ENCODE measurements around the gene ANTXRL.
"Not testable (repeated sequence)": the region's sequence is repeated elsewhere in the genome, so short reads cannot be mapped to it uniquely, and the experiment has no call there.

The ANTXRL gene

DNA sequence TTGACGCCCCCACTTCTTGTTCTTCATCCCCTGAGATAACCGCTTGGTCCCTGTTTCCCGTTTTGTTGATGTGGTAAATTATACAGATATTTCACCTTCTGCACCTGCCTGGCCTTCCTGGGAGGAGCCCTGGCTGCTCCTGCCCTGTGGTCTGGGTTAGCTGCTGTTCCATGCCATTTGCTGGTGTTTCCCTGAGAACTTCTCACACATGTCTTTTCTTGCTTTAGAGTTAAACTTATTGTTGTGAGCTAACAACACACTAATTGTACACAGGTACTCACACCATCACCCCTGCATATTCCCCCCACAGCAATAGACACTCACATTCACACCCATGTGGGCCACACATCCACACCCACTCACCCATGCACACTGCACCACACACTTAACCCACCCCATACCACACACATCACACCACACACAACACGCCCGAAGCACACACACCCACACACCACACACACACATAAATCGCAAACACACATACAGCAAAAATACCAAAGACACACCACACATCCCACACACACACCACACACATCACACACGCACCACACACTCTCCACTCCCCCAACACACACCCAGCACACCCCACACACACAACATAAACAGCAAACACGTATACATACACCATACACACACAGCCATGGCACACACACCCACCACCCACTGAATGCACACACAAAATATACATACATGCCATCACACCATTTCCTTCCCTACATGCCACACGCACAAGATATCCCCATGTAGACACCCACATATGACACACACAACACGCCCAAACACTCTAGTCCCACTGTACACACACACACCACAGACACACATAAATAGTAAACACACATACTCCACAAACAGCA is 19.4 kb upstream of the ANTXRL start:
- WGBS, 2 donors (ENCODE audit: extremely low coverage in 2 of 2, insufficient read length in 2 of 2, insufficient replicate concordance in 1 of 2), result 100% methylated on average over 1 to 4 of the region's 10 CpGs
- DNase-seq (ENCODE audit: low spot score), result no peak

DNA sequence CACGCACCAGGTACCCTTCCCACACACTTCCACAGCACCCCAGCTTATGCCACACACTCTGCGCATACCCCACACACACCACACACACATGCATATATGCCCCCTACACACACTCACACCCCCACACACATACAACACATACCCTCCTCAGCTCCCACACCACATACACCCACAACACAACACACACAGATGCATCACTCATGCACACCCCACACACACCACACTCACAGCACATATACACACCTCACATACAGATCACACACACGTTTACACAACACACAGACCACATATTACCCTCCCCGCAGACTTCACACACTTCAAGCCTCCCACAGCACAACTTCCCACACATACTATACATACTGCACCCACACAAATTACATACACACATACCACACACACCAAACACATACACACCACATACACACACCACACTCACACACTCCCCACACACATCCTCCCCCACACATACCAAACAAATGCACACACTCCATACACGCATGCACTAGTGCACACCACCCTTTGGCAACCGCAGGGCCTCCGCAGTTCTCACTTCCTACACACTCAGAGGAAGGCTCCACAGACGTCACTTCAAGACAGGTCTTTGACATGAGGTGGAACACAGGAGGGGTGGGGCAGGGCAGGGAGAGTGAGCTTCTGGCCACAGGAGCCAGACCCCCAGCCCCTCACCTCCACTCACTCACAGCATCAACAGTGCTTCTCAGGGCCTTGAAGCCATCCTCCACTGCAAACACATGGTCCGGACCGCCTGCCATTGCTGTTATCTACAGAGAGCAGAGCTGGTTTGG is 18.5 kb upstream of the ANTXRL start:
- H3K27ac ChIP-seq (replicated peaks; ENCODE audit: low read length), result no peak overlapping the region
- peaks cover 0 to 4% of the 10 kb centered on the region in 2 donors for H3K9me3 ChIP-seq (replicated peaks in 1 of 2; ENCODE audit: control insufficient read depth in 2 of 2, insufficient read depth in 1 of 2, low read depth in 1 of 2, low read length in 2 of 2)
- H2BK120ac ChIP-seq (ENCODE audit: low read depth, low read length), result no peak overlapping the region
- peaks cover 2% of the 10 kb centered on the region for H3K79me1 ChIP-seq (ENCODE audit: low read depth, low read length)
- H2BK12ac ChIP-seq (ENCODE audit: low read length), result no peak overlapping the region
- H3K4me2 ChIP-seq (ENCODE audit: insufficient read depth, low read length, poor library complexity, severe bottlenecking), result no peak overlapping the region
- no peak overlapping the region for H2AFZ ChIP-seq (ENCODE audit: low read length)
- no peak overlapping the region for H4K91ac ChIP-seq (ENCODE audit: low read depth, low read length, poor library complexity)
- H2AK5ac ChIP-seq (ENCODE audit: low read depth, low read length), result no peak overlapping the region
- peak overlapping the region; percentile 17 for H3K23ac ChIP-seq (ENCODE audit: low read depth, low read length, poor library complexity)
- H4K8ac ChIP-seq (ENCODE audit: low read depth, low read length), result no peak overlapping the region
- H3K4me3 ChIP-seq (ENCODE audit: low read length in 2 of 2), result peak overlapping the region in 1 of 2 donors; percentile 43
- no peak overlapping the region for H3K18ac ChIP-seq (ENCODE audit: low read length)
- H3K9ac ChIP-seq (ENCODE audit: low read depth, low read length, poor library complexity), result peak overlapping the region; percentile 5
- no CpG with 5 or more reads among the region's 10 CpGs for WGBS, 2 donors (ENCODE audit: extremely low coverage in 2 of 2, insufficient read length in 2 of 2, insufficient replicate concordance in 1 of 2)
- peak overlapping the region; percentile 8 for H2BK5ac ChIP-seq (ENCODE audit: low read length)
- H3K14ac ChIP-seq (ENCODE audit: low read length), result peak overlapping the region; percentile 59
- H3K4ac ChIP-seq (ENCODE audit: low read length), result no peak overlapping the region
- peaks cover 0 to 2% of the 10 kb centered on the region in 2 donors for H3K4me1 ChIP-seq (ENCODE audit: control insufficient read depth in 2 of 2, insufficient read depth in 1 of 2, low read depth in 1 of 2, low read length in 2 of 2)
- H2BK15ac ChIP-seq (ENCODE audit: low read length), result no peak overlapping the region
- no peaks in the 10 kb centered on the region for H3K36me3 ChIP-seq (replicated peaks in 1 of 2; ENCODE audit: control insufficient read depth in 2 of 2, insufficient read depth in 2 of 2, low read length in 2 of 2)
- peaks cover 0 to 3% (median 0%) of the 10 kb centered on the region in 3 experiments for H3K27me3 ChIP-seq (ENCODE audit: control insufficient read depth in 3 of 3, insufficient read depth in 3 of 3, low read depth in 1 of 3, low read length in 3 of 3)
- no peak for DNase-seq (ENCODE audit: low spot score)

More for the DNA sequence above, 19.4 kb upstream of the ANTXRL start:
- peaks cover 0 to 3% (median 0%) of the 10 kb centered on the region in 3 experiments for H3K27me3 ChIP-seq (ENCODE audit: control insufficient read depth in 3 of 3, insufficient read depth in 3 of 3, low read depth in 1 of 3, low read length in 3 of 3)
- peaks cover 2% of the 10 kb centered on the region for H3K79me1 ChIP-seq (ENCODE audit: low read depth, low read length)
- no peak overlapping the region for H2BK15ac ChIP-seq (ENCODE audit: low read length)
- peak overlapping the region; percentile 68 for H3K23ac ChIP-seq (ENCODE audit: low read depth, low read length, poor library complexity)
- peak overlapping the region; percentile 16 for H2BK120ac ChIP-seq (ENCODE audit: low read depth, low read length)
- no peak overlapping the region for H2AFZ ChIP-seq (ENCODE audit: low read length)
- H3K4me1 ChIP-seq (ENCODE audit: control insufficient read depth in 2 of 2, insufficient read depth in 1 of 2, low read depth in 1 of 2, low read length in 2 of 2), result peaks cover 0 to 2% of the 10 kb centered on the region in 2 donors
- H4K91ac ChIP-seq (ENCODE audit: low read depth, low read length, poor library complexity), result no peak overlapping the region
- H2BK12ac ChIP-seq (ENCODE audit: low read length), result no peak overlapping the region
- H2AK5ac ChIP-seq (ENCODE audit: low read depth, low read length), result no peak overlapping the region
- H3K18ac ChIP-seq (ENCODE audit: low read length), result no peak overlapping the region
- peak overlapping the region; percentile 74 for H3K9ac ChIP-seq (ENCODE audit: low read depth, low read length, poor library complexity)
- peaks cover 0 to 4% of the 10 kb centered on the region in 2 donors for H3K9me3 ChIP-seq (replicated peaks in 1 of 2; ENCODE audit: control insufficient read depth in 2 of 2, insufficient read depth in 1 of 2, low read depth in 1 of 2, low read length in 2 of 2)
- H3K4ac ChIP-seq (ENCODE audit: low read length), result no peak overlapping the region
- no peak overlapping the region for H3K27ac ChIP-seq (replicated peaks; ENCODE audit: low read length)
- H3K4me3 ChIP-seq (ENCODE audit: low read length in 2 of 2), result peak overlapping the region in 1 of 2 donors; percentile 36
- H3K14ac ChIP-seq (ENCODE audit: low read length), result peak overlapping the region; percentile 59
- peak overlapping the region; percentile 95 for H4K8ac ChIP-seq (ENCODE audit: low read depth, low read length)
- H2BK5ac ChIP-seq (ENCODE audit: low read length), result peak overlapping the region; percentile 8
- H3K4me2 ChIP-seq (ENCODE audit: insufficient read depth, low read length, poor library complexity, severe bottlenecking), result no peak overlapping the region
- H3K36me3 ChIP-seq (replicated peaks in 1 of 2; ENCODE audit: control insufficient read depth in 2 of 2, insufficient read depth in 2 of 2, low read length in 2 of 2), result no peaks in the 10 kb centered on the region

DNA sequence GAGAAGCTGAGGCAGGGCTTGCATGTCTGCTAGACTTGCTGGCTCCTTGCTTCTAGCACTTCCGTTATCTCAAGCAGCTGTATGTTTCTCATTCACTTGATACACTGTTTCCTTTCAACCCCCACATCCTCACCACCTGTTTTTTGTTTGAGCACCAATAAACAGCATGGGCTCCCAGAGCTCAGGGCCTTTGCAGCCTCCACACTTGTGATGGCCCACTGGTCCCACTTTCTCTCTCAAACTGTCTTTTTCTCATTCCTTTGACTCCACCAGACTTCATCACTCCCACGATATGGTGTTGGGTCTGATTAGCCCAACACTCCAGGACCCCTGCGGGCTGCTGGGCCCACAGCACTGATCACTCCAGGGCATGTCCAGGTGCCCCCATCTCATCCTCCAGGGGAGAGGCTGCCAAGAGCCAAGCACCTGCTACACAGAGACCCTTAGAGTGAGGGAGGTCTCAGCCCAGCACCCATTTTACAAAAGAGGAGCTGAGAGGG is 17.2 kb upstream of the ANTXRL start:
- H4K91ac ChIP-seq (ENCODE audit: low read depth, low read length, poor library complexity); H3K18ac ChIP-seq (ENCODE audit: low read length); H2BK15ac ChIP-seq (ENCODE audit: low read length); H2BK12ac ChIP-seq (ENCODE audit: low read length); H3K27me3 ChIP-seq (ENCODE audit: control insufficient read depth in 3 of 3, insufficient read depth in 3 of 3, low read depth in 1 of 3, low read length in 3 of 3); H3K9ac ChIP-seq (ENCODE audit: low read depth, low read length, poor library complexity); H3K14ac ChIP-seq (ENCODE audit: low read length); H3K79me1 ChIP-seq (ENCODE audit: low read depth, low read length); DNase-seq (ENCODE audit: low spot score); H3K23ac ChIP-seq (ENCODE audit: low read depth, low read length, poor library complexity); H3K36me3 ChIP-seq (replicated peaks in 1 of 2; ENCODE audit: control insufficient read depth in 2 of 2, insufficient read depth in 2 of 2, low read length in 2 of 2); H3K4me3 ChIP-seq (ENCODE audit: low read length in 2 of 2); H3K27ac ChIP-seq (replicated peaks; ENCODE audit: low read length); H3K4me1 ChIP-seq (ENCODE audit: control insufficient read depth in 2 of 2, insufficient read depth in 1 of 2, low read depth in 1 of 2, low read length in 2 of 2); H3K9me3 ChIP-seq (replicated peaks in 1 of 2; ENCODE audit: control insufficient read depth in 2 of 2, insufficient read depth in 1 of 2, low read depth in 1 of 2, low read length in 2 of 2); H2AFZ ChIP-seq (ENCODE audit: low read length); H3K4ac ChIP-seq (ENCODE audit: low read length); H3K4me2 ChIP-seq (ENCODE audit: insufficient read depth, low read length, poor library complexity, severe bottlenecking); H2BK5ac ChIP-seq (ENCODE audit: low read length); H2AK5ac ChIP-seq (ENCODE audit: low read depth, low read length); H2BK120ac ChIP-seq (ENCODE audit: low read depth, low read length); H4K8ac ChIP-seq (ENCODE audit: low read depth, low read length): not testable (repeated sequence)
- no CpG with 5 or more reads among the region's 3 CpGs for WGBS, 2 donors (ENCODE audit: extremely low coverage in 2 of 2, insufficient read length in 2 of 2, insufficient replicate concordance in 1 of 2)

All from neuronal stem cell (in vitro differentiated cells).